Epithelial cell of prostate (primary cell): ENCODE results near the gene ARHGEF19.
"Not testable (repeated sequence)": the region's sequence is repeated elsewhere in the genome, so short reads cannot be mapped to it uniquely, and the experiment has no call there.

Source experiments
- DNase-seq: peaks from one replicate; pipeline ENCODE4 v3.0.0-alpha.2; 2011; ENCODE audit warnings: low read depth, low spot score
- H3K27ac ChIP-seq: fragments of 450-650 bp; 2 replicates; pipeline ENCODE4 v1.5.1; 2017; ENCODE audit warnings: mild to moderate bottlenecking

ARHGEF19 gene

DNA sequence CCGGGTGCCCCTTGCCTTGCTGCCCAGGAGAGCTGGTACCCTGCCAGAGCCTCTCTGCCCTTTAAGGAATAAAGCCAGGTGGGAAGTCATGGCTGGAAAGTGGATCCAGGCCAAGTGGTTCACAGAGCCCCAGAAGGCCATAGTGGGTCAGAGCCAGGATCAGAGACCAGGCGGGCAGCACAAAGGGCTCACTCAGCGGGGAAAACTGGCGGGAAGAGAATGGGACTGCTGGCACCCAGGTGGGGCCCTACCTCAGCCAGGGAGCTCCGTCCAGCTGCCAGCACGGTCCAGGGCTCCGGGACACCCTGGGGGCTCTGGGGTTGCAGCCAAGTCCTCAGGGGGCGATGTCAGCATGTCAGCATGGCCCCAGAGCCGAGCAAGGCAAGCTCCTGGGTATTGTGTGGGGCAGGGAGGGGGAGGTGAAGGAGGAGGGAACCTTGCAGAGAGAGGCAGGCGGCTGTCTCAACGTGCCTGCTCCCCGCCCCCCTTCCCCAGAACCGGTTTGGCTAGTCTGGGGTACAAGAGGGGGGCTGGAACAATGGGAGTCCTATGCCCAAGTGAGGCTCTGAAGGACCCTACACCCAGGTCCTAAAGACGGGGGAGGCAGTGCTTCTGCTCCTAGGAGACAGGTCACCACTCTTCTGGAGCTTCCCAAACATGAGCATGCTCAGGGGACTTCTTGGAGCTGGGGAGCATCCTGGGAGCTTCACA is at the start of gene ARHGEF19:
Gene ARHGEF19 (minus strand): TSS at position 402 of the 711 bp plus-strand sequence. CDS start 3,598 bp downstream, outside the sequence.
- no peak within 1 kb of the TSS for H3K27ac ChIP-seq
- DNase-seq: no peak

DNA sequence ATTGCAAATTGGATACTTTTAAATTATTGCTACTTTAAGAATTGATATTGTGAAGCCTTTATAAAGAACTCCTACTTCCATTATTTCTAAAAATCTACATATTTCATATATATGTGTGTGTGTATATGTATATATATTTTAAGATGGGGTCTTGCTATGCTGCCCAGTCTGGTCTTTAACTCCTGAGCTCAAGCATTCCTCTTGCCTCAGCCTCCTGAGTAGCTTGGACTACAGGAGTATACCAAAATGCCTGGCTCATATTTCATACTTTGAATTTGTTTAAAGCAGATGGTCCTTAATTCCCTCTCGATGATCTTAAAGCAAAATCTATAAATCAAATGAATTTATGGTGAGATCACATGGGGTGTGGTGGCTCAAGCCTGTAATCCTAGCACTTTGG is 49.6 kb upstream of the ARHGEF19 start:
- no peak overlapping the region for H3K27ac ChIP-seq
- DNase-seq: no peak

DNA sequence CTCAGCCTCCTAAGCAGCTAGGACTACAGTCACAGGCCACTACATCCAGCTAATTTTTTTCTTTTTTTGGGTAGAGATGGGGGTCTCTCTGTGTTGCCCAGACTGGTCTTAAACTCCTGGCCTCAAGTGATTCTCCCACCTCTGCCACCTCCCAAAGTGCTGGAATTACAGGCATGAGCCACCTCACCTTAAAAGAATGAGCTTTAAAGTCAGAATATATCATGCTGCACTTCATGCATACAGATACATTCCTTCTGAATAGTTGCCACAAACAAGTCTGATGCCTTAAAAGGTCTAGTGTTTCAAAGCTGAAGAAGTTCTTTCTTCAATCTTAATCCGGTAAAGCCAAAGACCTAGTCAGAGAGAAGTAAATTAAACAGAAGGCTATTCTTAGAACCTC is 48.4 kb upstream of the ARHGEF19 start:
- no peak for DNase-seq
- peak overlapping the region; percentile 11 for H3K27ac ChIP-seq

DNA sequence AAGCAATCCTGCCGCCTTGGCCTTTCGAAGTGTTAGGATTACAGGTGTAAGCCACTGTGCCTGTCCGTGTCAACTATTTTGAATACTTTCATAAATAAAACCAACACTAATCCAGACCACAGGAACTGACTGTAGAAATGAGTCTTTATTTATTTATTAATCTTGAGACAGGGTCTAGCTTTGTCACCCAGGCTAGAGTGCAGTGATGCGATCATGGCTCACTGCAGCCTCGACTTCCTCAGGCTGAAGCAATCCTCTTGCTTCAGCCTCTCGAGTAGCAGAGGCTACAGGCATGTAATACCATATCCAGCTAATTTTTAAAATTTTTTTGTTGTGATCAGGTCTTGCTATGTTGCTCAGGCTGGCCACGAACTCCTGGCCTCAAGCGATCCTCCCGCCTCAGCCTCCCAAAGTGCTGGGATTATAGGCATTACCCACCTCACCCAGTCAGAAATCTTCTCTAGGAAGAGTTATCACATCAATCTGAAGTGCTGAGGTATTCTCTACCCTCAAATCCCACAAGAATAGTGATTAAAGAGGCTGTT is 46.2 kb upstream of the ARHGEF19 start:
- peak overlapping the region; percentile 45 for H3K27ac ChIP-seq
- no peak for DNase-seq

DNA sequence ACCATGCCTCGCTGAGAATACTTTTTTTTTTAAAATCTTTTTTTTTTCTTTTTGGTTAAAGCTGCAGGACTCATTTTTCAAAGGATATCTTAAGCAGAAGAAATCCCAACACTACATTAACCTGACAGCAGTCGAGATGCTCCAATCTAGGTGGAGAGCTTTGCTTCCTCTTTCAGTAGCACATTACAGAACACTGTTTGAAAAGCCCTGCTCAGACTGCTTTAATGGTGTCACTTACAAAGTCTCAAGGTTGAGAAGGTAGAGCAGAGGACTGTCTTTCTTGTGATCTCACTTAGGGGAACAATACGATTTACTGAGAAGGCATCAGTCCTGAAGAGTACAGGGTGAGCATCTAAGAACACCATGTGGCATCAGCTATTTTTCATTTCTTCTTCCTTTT is 45.5 kb upstream of the ARHGEF19 start:
- no peak for DNase-seq
- H3K27ac ChIP-seq: peak overlapping the region; percentile 45

GRCh38 chr1:16257556-16257955 is 45.1 kb upstream of the ARHGEF19 start:
- H3K27ac ChIP-seq, DNase-seq: not testable (repeated sequence)

DNA sequence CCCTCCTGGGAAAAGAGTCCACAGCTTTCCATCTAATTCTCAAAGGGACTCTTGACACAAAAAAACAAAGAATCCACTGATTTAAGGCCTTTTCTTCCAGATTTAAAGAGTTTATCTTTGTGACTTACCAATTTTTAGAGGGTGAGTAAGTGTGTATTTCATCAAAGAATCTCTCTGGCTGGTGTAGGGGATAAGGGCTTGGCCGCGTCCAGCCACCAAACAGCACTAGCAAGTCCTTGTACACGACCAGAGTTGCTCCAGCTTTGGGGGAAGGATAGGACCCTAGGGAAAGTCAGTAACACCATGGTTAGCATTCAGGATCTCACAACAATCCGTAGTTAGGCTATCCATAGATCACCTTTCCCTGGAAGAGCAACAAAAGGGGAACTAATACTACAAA is 44.0 kb upstream of the ARHGEF19 start:
- no peak for DNase-seq
- no peak overlapping the region for H3K27ac ChIP-seq

DNA sequence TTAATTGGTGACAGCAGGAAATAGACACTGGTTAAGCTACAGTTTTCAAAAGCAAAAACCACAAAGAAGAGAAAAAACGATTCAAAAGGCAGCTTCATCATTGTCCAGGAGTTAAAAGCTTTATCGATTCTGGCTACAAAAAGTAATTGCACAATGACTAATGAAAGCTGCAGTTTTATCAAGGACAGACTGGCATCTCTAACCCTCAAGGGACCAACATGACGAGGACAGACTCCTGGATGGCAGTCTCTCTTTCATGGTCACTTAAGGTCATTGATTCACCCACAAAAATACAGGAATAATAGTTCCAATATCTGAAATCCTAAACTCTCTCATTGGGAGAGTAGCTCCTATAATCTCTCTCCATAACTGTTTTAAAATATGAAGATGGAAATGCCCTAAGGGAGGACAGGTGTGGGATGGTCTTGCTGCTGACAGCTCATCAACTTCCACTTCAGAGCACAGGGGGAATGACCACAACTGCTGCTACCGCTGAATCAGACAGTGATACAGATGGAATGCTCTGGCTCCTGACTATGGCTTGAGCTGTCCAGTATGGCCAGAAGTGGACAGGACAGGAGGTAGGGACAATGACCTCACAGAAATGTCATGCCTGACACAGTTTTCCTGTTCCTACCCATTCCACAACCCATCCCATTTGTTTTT is 41.9 kb upstream of the ARHGEF19 start:
- DNase-seq: no peak

GRCh38 chr1:16253332-16253922 is 41.0 kb upstream of the ARHGEF19 start:
- DNase-seq: no peak
- H3K27ac ChIP-seq: peak overlapping the region; percentile 42

More for the DNA sequence above, 41.9 kb upstream of the ARHGEF19 start:
- peak overlapping the region; percentile 42 for H3K27ac ChIP-seq

- DNase-seq: no peak
- H3K27ac ChIP-seq: peak overlapping the region; percentile 42
Measured at GRCh38 chr1:16252912-16253311, 40.5 kb upstream of the ARHGEF19 start.

DNA sequence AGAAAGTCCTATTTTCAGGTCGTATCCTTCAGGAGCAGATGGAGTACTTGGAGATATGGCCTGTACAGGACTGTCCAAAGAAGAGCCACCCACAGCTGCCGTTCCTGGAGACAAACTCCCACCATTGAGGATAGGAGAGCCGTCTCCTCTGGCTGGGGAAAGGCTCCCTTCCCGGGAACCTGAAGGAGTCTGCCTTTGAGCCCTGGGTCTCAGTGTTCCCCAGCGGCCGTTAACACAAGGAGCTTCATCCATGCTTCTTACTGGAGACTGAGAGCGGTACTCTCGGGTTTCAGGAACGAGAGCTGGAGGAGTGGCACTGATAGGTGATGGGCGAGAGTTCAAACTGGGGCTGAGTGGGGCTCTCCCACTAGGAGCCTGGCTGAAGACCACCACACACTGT is 38.9 kb upstream of the ARHGEF19 start:
- no peak for DNase-seq

GRCh38 chr1:16250524-16251251 is 38.2 kb upstream of the ARHGEF19 start:
- no peak for DNase-seq
- H3K27ac ChIP-seq: no peak overlapping the region

More for the DNA sequence above, 38.9 kb upstream of the ARHGEF19 start:
- H3K27ac ChIP-seq: no peak overlapping the region

DNA sequence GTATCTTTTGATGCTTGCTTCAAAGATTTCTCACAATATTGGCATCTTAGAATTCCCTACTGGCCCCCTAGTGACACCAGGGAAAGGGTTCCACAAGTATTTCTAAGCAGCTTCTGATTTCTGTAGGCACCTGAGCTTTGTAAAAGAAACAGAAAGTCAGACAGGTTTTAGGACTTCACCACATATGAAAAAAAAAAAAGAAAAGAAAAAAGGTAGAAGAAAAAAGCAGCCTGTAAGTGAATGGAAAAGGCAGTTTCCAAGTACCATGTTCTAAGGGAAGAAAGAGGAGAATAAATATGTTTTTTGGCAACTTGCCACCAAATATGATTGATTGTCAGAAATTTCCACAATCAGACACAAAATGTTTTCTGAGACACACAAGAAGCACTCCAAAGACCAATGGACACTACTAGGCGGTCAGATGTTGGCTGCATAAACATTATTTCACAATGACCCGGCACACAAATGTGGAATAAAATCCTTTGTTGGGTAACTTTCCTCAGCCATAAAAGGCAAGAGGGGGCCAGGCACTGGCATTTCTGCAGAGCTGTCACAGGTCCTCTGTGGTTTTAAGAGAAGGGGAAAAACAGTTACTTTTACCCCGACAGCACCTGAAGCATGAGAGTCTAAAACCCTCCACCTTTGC is 37.3 kb upstream of the ARHGEF19 start:
- no peak for DNase-seq
- peak overlapping the region; percentile 76 for H3K27ac ChIP-seq

GRCh38 chr1:16248603-16249516 is 36.4 kb upstream of the ARHGEF19 start:
- DNase-seq: no peak
- H3K27ac ChIP-seq: peak overlapping the region; percentile 76

- peak overlapping the region; percentile 76 for H3K27ac ChIP-seq
- no peak for DNase-seq
Measured at GRCh38 chr1:16248007-16248436, 35.6 kb upstream of the ARHGEF19 start.

DNA sequence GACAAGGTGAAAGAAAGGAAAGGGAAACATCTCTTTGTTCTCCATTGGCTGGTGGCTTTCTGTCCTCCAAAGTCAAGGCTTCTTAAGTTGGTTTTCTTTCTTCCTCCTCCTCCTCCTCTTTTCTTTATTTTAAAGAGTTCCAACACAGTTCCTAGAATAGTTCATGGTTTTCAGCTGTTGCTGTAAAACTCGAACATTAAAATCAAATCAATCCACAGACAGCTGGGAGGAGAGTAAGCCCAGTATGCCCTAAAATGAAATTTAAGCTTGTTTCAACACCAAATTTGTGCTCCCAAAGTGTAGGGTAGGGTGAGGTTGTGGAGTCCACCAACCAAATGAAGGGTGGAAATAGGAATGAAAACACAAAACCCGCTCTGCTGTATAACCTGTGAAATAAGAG is 35.0 kb upstream of the ARHGEF19 start:
- no peak for DNase-seq

GRCh38 chr1:16246961-16247360 is 34.5 kb upstream of the ARHGEF19 start:
- no peak for DNase-seq
- no peak overlapping the region for H3K27ac ChIP-seq

More for the DNA sequence above, 35.0 kb upstream of the ARHGEF19 start:
- no peak overlapping the region for H3K27ac ChIP-seq

DNA sequence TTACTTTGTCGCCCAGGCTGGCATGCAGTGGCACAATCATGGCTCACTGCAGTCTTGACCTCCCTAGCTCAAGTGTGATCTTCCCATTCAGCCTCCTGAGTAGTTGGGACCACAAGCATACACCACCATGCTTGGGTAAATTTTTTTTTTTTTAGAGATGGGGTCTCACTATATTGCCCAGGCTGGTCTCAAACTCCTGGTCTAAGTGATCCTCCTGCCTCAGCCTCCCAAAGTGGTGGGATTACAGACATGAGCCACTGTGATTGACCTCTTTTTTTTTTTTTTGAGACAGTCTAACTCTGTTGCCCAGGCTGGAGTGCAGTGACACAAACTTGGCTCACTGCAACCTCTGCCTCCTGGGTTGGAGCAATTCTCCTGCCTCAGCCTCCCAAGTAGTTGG is 33.8 kb upstream of the ARHGEF19 start:
- not testable (repeated sequence) for DNase-seq, H3K27ac ChIP-seq
